ENCODE results near the gene HOXA3.

The HOXA3 gene

GRCh38 chr7:27189295-27189996, 37.1 kb upstream of the HOXA3 start:
- no peak for DNase-seq

DNA sequence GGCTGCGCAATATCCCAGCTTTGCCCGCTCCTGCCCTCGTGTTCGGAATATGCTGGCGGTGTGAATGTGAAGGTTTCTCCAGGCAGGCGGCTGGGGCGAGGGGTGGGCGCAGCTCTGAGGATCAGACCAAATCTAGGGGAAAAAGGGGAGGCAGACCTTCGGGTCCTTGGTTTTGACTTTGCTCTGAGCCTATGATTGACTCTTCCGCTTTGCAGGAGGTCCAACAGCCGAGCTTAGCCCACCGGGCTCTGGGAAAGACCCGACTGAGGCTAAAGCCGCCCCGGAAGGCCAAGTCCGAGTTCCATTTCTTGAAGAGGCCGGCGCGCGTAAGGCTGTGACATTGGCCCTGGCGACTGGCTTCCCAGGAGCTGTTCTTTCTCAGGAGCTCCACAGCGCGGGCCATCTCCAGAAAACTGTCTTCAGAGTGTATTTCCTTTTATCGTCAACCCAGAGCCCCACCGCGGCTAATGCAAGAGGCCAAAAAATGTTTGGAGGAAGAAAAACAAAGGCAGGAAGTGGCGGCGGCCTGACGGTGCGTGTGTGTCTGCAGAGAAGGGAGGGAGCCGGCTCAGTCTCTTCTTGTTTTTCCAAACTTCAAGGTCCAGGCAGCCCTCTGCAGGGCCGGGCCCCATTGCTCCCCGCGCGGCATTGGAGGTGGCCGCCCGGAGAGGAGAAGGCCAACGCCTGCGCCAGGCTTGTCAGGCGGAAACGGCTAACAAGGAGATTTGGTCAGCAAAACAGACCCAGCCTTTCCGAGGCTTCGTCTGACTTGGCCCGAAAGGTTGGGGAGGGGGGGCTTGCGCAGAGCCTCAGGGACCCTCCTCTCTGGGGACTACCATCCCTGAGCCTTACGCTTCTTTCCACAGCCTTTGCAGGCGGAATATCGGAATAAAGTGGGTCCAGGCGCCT, 36.3 kb upstream of the HOXA3 start:
- DNase-seq = no peak

DNA sequence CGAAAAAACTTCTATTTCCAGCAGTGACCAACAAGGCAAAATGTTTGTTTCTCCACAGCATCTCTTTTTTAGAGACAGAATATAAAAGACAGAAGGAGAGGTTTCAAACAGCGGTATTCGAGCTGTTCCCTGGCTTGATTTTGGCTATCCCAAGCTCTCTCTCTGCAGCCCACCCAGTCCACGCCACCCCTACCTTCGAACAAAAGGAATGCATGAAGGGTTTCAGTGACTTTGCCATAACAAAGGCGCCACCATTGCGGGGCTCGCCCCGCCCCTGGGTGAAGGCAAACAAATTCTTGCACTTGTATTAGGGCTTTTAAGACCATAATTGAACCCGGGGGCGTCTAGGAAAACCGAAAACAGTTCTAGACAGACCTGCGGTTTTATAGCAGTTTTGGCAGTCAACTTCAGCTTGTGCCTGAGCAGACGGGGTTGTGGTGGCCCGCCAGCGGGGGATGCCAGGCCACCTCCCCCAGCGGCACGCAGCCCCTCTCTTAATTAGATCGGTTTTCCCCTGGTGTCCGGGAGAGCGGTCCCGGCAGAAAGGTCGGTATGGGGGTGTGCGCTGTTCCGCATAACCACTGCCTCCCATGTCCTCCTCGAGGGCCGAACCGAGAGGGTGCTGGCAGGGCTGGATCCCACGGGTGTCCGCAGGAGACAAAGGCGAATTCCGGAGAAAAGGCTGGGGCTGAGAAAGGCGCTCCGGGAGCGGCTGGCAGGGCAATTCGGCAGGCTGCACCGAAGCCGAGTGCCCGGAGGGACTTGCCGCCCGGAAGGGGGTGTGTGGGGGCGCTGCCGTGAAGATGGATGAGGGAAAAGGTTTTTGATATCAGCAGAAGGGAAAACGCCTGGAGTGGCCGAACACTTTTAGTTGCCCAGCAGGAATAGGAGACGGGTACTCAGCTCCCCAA, 35.3 kb upstream of the HOXA3 start:
- DNase-seq = no peak

DNA sequence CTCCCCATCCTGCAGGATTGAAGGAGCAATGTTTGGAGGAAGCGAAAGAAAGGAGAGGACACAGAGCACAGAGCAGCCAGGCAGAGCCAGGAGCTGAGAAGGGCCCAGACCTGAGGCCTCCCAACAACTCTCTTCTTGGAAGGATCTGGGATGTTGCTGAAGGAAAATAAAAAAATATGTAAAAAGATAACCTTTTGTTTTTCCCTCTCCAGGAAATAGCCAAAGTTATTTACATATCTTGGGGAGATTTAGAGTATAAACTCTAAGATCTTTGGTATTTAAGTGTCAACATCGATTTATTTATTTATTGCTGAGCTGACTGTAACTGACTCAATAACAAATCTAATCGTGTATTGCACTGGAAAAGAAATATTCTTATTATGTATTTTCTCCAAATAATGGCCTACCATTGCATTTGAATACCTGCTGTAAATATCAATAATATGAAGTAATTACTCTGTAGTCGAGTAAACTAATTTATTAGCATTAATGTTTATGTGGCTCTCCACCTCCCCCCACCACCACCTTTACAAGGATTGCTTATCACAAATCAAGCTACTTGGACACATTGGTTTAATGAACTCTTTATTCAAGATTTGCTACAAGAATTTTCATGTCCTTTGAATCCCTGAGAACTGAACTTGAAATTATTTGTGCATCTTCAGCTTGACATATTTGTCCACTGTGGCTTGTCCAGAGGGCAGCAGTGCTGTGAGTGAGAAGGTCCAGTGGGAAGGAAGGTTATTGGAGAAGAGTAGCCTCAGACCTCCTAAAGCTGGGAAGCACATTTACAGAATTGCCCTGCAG, 34.5 kb upstream of the HOXA3 start:
- DNase-seq = no peak

DNA sequence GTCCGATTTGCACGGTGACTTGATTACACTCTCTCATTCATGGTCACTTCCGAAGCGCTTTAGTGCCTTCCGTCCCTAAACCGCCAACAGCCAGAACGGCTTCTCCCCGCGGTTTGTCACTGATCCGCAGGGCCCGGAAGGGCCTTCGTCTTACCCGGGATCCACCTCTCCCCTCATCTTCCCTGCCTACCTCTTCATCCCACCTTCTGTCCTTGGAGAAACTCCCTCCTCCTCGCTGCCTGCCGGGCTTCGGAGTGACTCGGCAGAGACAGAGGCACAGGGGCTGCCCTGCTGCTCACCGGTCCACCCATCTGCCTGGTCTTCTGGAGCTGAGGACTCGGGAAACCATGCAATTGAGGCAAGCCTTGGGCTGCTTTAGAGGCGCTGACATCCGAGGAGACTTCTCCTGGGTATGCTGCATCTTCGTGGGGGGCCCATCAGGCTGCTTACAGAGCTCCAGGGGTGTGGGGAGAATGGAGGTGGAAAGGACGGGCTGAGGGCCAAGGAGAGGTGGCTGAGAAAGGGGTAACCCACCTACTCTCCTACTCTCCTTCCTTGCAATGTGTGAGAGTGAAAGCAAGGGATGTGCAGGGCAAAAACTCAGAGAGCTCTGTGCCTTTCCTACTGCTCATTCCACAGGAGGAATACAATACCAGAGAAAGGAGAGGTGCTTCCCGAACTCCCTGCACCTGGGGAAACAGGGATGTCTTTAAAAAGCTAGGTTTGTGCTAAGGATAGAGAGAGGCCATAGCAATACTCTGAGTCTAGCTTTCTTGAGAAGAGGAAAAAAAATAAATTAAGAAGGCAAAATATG, 33.7 kb upstream of the HOXA3 start:
- no peak for DNase-seq

GRCh38 chr7:27185013-27185853, 32.9 kb upstream of the HOXA3 start, which contains the start of gene HOXA11:
HOXA11 (minus strand) TSS chr7:27185232; CDS start chr7:27185144, 88 bp downstream.
- DNase-seq = no peak

- no peak for DNase-seq
Observed at GRCh38 chr7:27184337-27185012, 32.1 kb upstream of the HOXA3 start.

DNA sequence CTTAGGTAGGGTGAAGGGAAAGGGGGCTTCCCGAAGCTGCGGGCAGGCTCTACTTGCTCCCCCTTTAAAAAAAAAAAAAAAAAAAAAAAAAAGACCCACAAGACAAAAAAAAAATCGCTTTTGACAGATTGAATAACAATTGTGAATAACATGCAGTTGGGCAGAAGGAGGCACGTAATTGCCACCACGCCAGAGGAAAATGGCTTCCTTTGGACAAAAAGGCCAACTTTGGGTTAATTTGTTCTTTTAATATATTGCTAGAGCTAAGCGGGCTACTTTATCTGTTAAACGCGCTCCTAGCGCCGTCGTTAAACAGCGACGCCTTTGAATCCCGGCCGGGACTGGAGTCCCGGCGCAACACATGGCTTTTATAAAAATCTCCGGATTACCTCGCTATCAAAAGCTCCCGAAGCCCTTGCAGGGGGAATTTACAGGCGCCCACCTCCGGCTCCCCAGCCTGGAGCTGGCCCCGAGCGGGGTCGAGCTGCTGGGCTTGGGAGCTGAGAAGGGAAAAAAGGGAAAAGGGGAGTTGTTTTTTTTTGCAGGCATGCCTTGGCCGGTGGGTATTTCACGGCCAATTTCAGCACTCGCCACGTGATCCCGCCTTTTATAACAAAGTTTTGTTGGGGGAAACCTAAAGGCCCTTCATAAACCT, 31.4 kb upstream of the HOXA3 start:
- DNase-seq = no peak

DNA sequence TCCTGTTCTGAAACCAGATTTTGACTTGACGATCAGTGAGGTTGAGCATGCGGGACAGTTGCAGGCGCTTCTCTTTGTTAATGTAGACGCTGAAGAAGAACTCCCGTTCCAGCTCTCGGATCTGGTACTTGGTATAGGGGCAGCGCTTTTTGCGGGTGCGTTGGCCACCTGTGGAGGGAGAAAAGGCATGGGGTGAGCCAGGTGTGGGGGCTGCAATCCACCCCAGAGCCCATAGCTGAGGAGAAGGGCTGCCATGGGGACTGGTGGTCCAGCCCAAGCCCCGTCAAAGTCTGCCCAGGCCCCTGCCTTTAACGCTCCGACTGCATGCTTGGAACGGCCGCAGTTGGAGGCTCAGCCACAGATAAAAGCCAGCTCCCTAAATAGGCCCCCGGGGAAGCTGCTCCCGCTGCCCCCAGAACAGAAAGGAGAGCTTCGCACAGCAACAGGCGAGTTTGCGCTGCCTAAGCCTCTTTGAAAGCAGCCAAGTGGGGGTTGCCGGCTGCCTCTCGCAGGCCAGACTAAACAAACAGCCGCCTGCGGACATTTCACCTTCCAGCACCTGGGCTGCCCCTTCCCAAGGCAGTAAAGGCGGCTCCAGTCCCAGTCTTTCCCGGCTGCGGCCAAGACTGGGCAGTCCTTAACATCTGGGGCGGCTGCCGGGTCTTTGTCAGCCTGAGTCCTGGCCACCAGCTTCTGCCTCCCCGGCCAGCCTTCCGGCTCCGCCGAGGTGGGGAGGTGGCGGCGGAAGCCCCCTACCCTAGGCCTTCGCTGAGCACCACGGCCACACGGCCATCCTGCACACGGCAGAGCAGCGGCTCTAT, 30.7 kb upstream of the HOXA3 start:
- no peak for DNase-seq

- no peak for DNase-seq
Observed at GRCh38 chr7:27182285-27182841, 30.0 kb upstream of the HOXA3 start.

GRCh38 chr7:27181795-27182275, 29.5 kb upstream of the HOXA3 start:
- no peak for DNase-seq

DNA sequence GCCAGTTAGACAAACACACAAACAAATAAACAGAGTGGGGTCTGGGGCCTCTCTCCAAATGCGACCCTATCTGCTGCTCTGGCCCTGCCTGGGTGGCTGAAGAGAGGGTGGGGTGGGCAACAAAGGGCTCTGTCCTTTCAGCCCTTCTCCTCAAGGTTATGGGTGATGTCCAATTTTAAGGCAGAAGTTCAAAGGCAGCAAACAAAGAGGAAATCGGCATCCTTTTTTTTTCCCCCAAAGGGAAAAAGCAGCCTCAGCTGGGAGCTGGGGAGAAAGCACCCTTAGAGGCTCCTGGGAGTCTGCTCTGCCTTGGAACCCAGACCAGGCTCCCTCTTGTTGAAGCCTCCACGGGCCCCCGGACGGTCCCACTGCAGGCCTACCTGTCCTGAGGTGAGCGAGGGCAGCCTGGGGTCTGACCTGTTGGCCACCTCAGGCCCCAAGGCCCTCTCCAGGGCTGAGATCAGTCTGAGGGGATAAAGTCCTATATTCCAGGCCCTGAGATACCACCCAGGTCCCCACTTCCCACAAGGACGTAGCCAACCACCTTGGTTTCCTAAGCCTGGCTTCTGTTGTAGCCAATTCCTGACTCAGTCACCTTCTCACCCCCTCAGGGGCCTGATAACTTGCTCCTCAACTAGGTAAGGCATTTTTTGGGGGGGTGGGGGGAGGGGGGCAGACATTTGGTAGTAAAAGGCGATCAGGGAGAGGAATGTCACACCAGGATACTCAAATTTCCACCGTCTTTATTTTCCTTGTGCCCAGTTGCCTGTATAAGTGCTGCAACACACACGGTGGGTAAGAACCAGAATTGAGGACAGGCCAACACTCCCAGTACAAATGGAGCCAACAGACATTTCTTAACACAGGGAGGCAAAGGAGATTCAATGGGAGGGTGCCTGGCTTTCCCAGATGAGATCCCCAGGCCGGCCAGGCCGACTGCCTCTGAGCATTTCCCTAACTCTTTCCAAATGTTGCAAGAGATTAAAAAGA, 28.3 kb upstream of the HOXA3 start:
- no peak for DNase-seq

DNA sequence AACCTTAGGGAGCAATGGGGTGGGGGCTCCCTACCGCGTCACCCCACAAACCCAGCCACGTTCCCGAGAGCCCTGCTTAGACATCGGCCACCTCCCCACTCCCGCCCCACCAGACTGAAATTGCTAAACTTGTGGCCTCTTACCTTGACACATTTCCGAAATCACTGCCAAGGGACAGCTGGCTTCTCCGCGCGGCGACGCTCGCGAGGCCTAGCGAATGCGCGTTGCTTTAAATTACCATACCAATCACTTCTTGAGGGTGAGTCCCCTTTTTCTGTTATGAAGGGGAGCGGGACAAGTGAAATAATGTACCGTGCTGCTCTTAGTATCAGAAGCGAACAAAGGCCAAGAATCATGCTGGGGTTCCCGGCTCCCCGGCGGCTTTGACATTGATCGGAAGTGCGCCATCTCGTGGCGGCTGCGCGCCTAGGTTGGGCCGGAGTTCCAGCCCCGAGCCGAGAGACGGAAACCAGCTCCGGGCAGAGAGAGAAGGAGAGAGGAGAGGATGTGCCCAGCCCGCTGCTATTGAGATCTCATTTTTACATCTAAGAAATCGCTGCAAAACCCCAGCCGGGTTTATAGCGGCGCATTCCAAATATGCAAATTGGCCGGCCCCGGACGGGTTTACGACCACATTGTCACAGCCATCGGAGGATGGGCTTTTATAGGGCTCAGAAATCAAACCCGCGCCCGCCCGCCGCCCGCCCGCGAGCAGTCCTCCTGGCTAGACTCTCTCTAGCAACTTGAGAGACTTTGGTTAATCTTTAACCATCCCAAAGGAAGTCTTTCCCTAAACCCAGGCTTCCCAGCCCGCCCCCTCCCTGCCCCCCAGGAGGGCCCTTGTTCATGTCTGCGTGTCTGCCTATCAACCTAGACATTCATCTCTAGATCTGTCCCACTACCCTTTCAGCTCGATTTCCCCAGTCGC, 27.4 kb upstream of the HOXA3 start:
- no peak for DNase-seq

- DNase-seq = no peak
Observed at GRCh38 chr7:27179030-27179429, 26.6 kb upstream of the HOXA3 start.

DNA sequence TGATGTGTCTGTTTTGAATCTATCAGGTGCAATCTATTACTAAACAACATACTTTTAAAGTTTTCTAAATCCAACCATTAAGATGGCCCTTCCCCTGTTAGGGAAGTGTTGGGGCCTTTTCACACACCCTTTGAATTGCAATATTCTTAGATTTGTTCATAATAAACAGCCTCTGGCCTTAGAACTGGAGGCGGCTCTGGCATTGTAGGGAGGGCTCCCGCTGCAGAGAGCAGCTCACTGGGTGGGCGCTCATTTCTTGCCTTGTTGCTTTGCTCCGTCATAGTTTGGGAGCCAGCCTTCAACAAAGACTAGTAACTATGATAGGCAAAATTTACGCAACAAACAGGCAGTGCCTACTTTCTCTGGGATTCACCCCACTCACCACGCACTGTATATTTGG, 26.0 kb upstream of the HOXA3 start:
- DNase-seq = no peak
